ENCODE measurements around the gene ZPLD1. TPM values are rescaled to one million over a fixed set of nuclear protein-coding genes. Genes with fewer than 3 reads are reported as not detected.

The ZPLD1 gene
- total RNA-seq, 3 donors from 2014 or later: 0.33 to 0.59 TPM; not detected in 1

- H3K27me3 ChIP-seq: no peaks in the 10 kb centered on the region
- no peak overlapping the region for H3K27ac ChIP-seq
- TF ChIP-seq POLR2A (IDR thresholded peaks at IDR 0.05) (no peak), POLR2AphosphoS5 (IDR thresholded peaks at IDR 0.05) (no peak), CTCF (IDR thresholded peaks at IDR 0.05) (no peak)
- no peaks in the 10 kb centered on the region for H3K9me3 ChIP-seq
- H3K36me3 ChIP-seq: no peaks in the 10 kb centered on the region
- H3K4me3 ChIP-seq: no peak overlapping the region
- intact Hi-C loops (cut with DNase I; ENCODE audit: low total_unique reads): no loop called here
- DNase-seq (ENCODE audit: low spot score in 2 of 2): no peak
- no peaks in the 10 kb centered on the region for H3K4me1 ChIP-seq
These were observed 36.6 kb upstream of the ZPLD1 start for GRCh38 chr3:102398176-102398575.

- Histone ChIP-seq H3K4me3 (no peak overlapping the region), H3K4me1 (no peaks in the 10 kb centered on the region), H3K36me3 (no peaks in the 10 kb centered on the region), H3K27me3 (no peaks in the 10 kb centered on the region), H3K27ac (no peak overlapping the region), H3K9me3 (no peaks in the 10 kb centered on the region)
- intact Hi-C loops (cut with DNase I; ENCODE audit: low total_unique reads): no loop called here
- no peak for TF ChIP-seq CTCF (IDR thresholded peaks at IDR 0.05)
- TF ChIP-seq POLR2A (IDR thresholded peaks at IDR 0.05): no peak
- no peak for TF ChIP-seq POLR2AphosphoS5 (IDR thresholded peaks at IDR 0.05)
- DNase-seq (ENCODE audit: low spot score in 2 of 2): no peak
These were observed 36.1 kb upstream of the ZPLD1 start for GRCh38 chr3:102398666-102399065.

- no peak for TF ChIP-seq CTCF (IDR thresholded peaks at IDR 0.05)
- no peak for TF ChIP-seq POLR2AphosphoS5 (IDR thresholded peaks at IDR 0.05)
- no peak for TF ChIP-seq POLR2A (IDR thresholded peaks at IDR 0.05)
- no peaks in the 10 kb centered on the region for H3K36me3 ChIP-seq
- H3K27me3 ChIP-seq: no peaks in the 10 kb centered on the region
- no peak overlapping the region for H3K27ac ChIP-seq
- H3K4me3 ChIP-seq: no peak overlapping the region
- H3K9me3 ChIP-seq: no peaks in the 10 kb centered on the region
- DNase-seq (ENCODE audit: low spot score in 2 of 2): no peak
- intact Hi-C loops (cut with DNase I; ENCODE audit: low total_unique reads): no loop called here
- H3K4me1 ChIP-seq: no peaks in the 10 kb centered on the region
These were observed 34.7 kb upstream of the ZPLD1 start for GRCh38 chr3:102400142-102400541.

- intact Hi-C loops (cut with DNase I; ENCODE audit: low total_unique reads): no loop called here
- no peaks in the 10 kb centered on the region for H3K27me3 ChIP-seq
- TF ChIP-seq CTCF (IDR thresholded peaks at IDR 0.05) (no peak), POLR2AphosphoS5 (IDR thresholded peaks at IDR 0.05) (no peak), POLR2A (IDR thresholded peaks at IDR 0.05) (no peak)
- H3K4me3 ChIP-seq: no peak overlapping the region
- H3K27ac ChIP-seq: no peak overlapping the region
- no peaks in the 10 kb centered on the region for H3K9me3 ChIP-seq
- no peak for DNase-seq (ENCODE audit: low spot score in 2 of 2)
- H3K4me1 ChIP-seq: no peaks in the 10 kb centered on the region
- no peaks in the 10 kb centered on the region for H3K36me3 ChIP-seq
These were observed 34.0 kb upstream of the ZPLD1 start for GRCh38 chr3:102400766-102401165.

GRCh38 chr3:102410616-102411015, 24.2 kb upstream of the ZPLD1 start:
- Histone ChIP-seq H3K27ac (no peak overlapping the region), H3K36me3 (no peaks in the 10 kb centered on the region), H3K4me1 (no peaks in the 10 kb centered on the region), H3K27me3 (no peaks in the 10 kb centered on the region), H3K9me3 (no peaks in the 10 kb centered on the region), H3K4me3 (no peak overlapping the region)
- DNase-seq (ENCODE audit: low spot score in 2 of 2): no peak
- intact Hi-C loops (cut with DNase I; ENCODE audit: low total_unique reads): no loop called here
- TF ChIP-seq CTCF (IDR thresholded peaks at IDR 0.05): no peak
